Heart left ventricle (tissue), 16 donors: Measurements from ENCODE around the gene ANKZF1. TPM values are rescaled to one million over a fixed set of nuclear protein-coding genes. Genes with fewer than 3 reads are reported as not detected.
"Not testable (repeated sequence)": the region's sequence is repeated elsewhere in the genome, so short reads cannot be mapped to it uniquely, and the experiment has no call there.

Experiments used
- ATAC-seq, 4 donors: fragments of 200-7000 bp; cut with Tn5 transposase; one replicate each; pipeline ENCODE4 v1.9.1; 2020 to 2022; ENCODE audit warnings: moderate library complexity in 4 of 4, mild to moderate bottlenecking in 3 of 4, moderate number of reproducible peaks in 1 of 4
- DNase-seq, 5 donors: peaks; one replicate each; pipeline ENCODE4 v3.0.0-alpha.2; 2020
- H3K27ac ChIP-seq, 12 donors: fragments of 200-600 bp; sonication (generic) in 4 of 12; one replicate each; pipeline versions ENCODE4 v1.5.0 to v1.8.0; 2016 to 2022; ENCODE audit warnings: mild to moderate bottlenecking in 2 of 12
- H3K27me3 ChIP-seq, 9 donors: fragments of 200-600 bp; sonication (generic) in 2 of 9; one replicate each; pipeline versions ENCODE4 v1.5.1 to v1.8.0; 2016 to 2022; ENCODE audit warnings: mild to moderate bottlenecking in 3 of 9
- H3K36me3 ChIP-seq, 9 donors: fragments of 200-600 bp; sonication (generic) in 2 of 9; one replicate each; pipeline versions ENCODE4 v1.5.0 to v1.8.0; 2018 to 2022; ENCODE audit warnings: mild to moderate bottlenecking in 2 of 9
- H3K4me1 ChIP-seq, 12 donors: fragments of 200-600 bp; sonication (generic) in 4 of 12; one replicate each; pipeline versions ENCODE4 v1.5.0 to v1.8.0; 2016 to 2022; ENCODE audit warnings: mild to moderate bottlenecking in 3 of 12
- H3K4me3 ChIP-seq, 12 donors: fragments of 200-600 bp; sonication (generic) in 4 of 12; one replicate each; pipeline versions ENCODE4 v1.5.0 to v1.8.0; 2017 to 2022; ENCODE audit warnings: mild to moderate bottlenecking in 9 of 12, moderate library complexity in 4 of 12
- H3K9me3 ChIP-seq, 12 donors: fragments of 200-600 bp; sonication (generic) in 4 of 12; one replicate each; pipeline versions ENCODE4 v1.5.0 to v1.8.0; 2016 to 2022; ENCODE audit warnings: mild to moderate bottlenecking in 1 of 12
- CTCF ChIP-seq, 12 donors: fragments of 200-600 bp; sonication (generic) in 4 of 12; IDR thresholded peaks; one replicate each; pipeline versions ENCODE4 v1.5.0 to v1.8.0; 2018 to 2022; ENCODE audit warnings: antibody characterized with exemption in 12 of 12, mild to moderate bottlenecking in 5 of 12
- POLR2A ChIP-seq, 2 donors: fragments of 450-650 bp; IDR thresholded peaks; one replicate each; pipeline ENCODE4 v1.6.1; 2017; ENCODE audit warnings: antibody characterized with exemption in 2 of 2, mild to moderate bottlenecking in 2 of 2, moderate library complexity in 2 of 2
- WGBS, 4 donors: extraction: QIAGEN DNeasy Blood & Tissue Kit in 2 of 4; methylation state at CpG; one replicate each; pipeline versions ENCODE4 v1.1.5 to v1.1.7; 2013 to 2018; 5-methylcytosine and 5-hydroxymethylcytosine counted together
- intact Hi-C, 10 donors: fragments of 100-400 bp; cut with DNase I; formaldehyde crosslinking; loops; one replicate each; pipeline versions ENCODE4 v1.11.1 to v1.14.2; 2022
- polyA plus RNA-seq, 2 donors: library from polyadenylated mRNA; stranded (reverse); fragments of 200-250 nt; gene quantifications; one replicate each; pipeline ENCODE4 v1.2.3, GENCODE V29; 2013
- total RNA-seq, 9 donors: library from RNA; depleted of rRNA in 2 of 9; stranded (reverse); fragments of >200 nt in 2 of 9; fragmentation: NEBNext Ultra II Directional in 3 of 9; extraction: Animal tissue kit (Norgen Biotek cat#: 25700) in 3 of 9; gene quantifications; one replicate each; pipeline versions ENCODE4 v1.1.0 to v1.2.4, GENCODE V29; 2016 to 2023
- donor health status: ischemic (EF 13 %, LVEDD 7.1; RV severe dilation, severe dysfunction).
- donor health status: healthy with polysubstance abuse.
- donor health status: DM: no; HTN: yes; CAD: no.
- donor health status: DM: no; HTN: no; CAD: no.
- donor health status: ischemic (EF 25% LVEDD 6.9; RV normal size, moderate dysfunction).
- donor health status: ischemic (EF 25% LVEDD 5.7; RV mildly dilated, moderate dysfunction).
- donor health status: healthy.
- donor health status: DM: yes; HTN: yes; CAD: no.
- donor health status: ischemic (EF 35%, LVEDD 5.7; RV mildly dilated, moderate dysfunction).
- donor health status: nonischemic (EF 11% LVEDD 7.7; RV severe dilation, severe dysfunction).
- donor health status: DM: yes; HTN: yes; CAD: no.
- donor health status: PGD.
- donor health status: ischemic (EF 29% LVEDD 5.4; RV normal size, mild dysfunction).
- donor health status: nonischemic (EF 23%, LVEDD 6.1; RV moderate dilation, normal function).

ANKZF1 gene
- total and polyA plus RNA-seq, 11 donors = 14.0 to 36.8 (median 26.3) TPM

GRCh38 chr2:219197388-219197787 lies 32.2 kb upstream of the ANKZF1 start:
- Histone ChIP-seq H3K36me3 (no peaks in the 10 kb centered on the region), H3K4me1 (no peaks in the 10 kb centered on the region), H3K27ac (no peak overlapping the region), H3K9me3 (no peaks in the 10 kb centered on the region), H3K27me3 (peaks cover 0 to 16% (median 0%) of the 10 kb centered on the region in 9 donors), H3K4me3 (no peak overlapping the region)
- intact Hi-C loops = no loop called here
- TF ChIP-seq POLR2A (IDR thresholded peaks at IDR 0.05) = no peak
- no peak for TF ChIP-seq CTCF (IDR thresholded peaks at IDR 0.05)
- DNase-seq (no peak), ATAC-seq (no peak)
- WGBS, 4 donors = 93 to 100% (median 95%) methylated on average over 1 of the region's 1 CpG

- no peak overlapping the region for H3K4me3 ChIP-seq
- intact Hi-C loops = no loop called here
- DNase-seq (peak in 1 of 5 donors; percentile 1), ATAC-seq (no peak)
- no peak overlapping the region for H3K27ac ChIP-seq
- H3K9me3 ChIP-seq = no peaks in the 10 kb centered on the region
- no peaks in the 10 kb centered on the region for H3K4me1 ChIP-seq
- no peaks in the 10 kb centered on the region for H3K36me3 ChIP-seq
- WGBS, 4 donors = 73 to 78% (median 76%) methylated on average over 5 of the region's 5 CpGs
- peaks cover 0 to 16% (median 0%) of the 10 kb centered on the region in 9 donors for H3K27me3 ChIP-seq
- TF ChIP-seq POLR2A (IDR thresholded peaks at IDR 0.05) (no peak), CTCF (IDR thresholded peaks at IDR 0.05) (no peak)
Observed at GRCh38 chr2:219198974-219199373, 30.6 kb upstream of the ANKZF1 start.

- intact Hi-C loops = no loop called here
Observed at GRCh38 chr2:219199470-219200211, 30.0 kb upstream of the ANKZF1 start.

DNA sequence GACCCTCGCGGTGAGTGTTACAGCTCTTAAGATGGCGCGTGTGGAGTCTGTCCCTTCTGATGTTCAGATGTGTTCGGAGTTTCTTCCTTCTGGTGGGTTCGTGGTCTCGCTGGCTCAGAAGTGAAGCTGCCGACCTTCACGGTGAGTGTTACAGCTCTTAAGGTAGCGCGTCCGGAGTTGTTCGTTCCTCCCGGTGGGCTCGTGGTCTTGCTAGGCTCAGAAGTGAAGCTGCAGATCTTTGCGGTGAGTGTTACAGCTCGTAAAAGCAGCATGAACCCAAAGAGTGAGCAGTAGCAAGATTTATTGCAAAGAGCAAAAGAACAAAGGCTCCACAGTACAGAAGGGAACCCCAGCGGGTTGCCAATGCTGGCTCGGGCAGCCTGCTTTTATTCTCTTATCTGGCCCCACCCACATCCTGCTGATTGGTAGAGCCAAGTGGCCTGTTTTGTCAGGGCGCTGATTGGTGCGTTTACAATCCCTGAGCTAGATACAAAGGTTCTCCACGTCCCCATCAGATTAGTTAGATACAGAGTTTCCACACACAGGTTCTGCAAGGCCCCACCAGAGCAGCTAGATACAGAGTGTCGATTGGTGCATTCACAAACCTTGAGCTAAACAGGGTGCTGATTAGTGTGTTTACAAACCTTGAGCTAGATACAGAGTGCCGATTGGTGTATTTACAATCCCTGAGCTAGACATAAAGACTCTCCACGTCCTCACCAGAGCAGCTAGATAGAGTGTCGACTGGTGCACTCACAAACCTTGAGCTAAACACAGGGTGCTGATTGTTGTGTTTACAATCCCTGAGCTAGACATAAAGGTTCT lies 28.9 kb upstream of the ANKZF1 start:
- H3K27ac ChIP-seq, H3K36me3 ChIP-seq, H3K9me3 ChIP-seq, ATAC-seq, H3K4me1 ChIP-seq, intact Hi-C loops, H3K4me3 ChIP-seq: not testable (repeated sequence)
- 79 to 86% (median 81%) methylated on average over 25 to 26 of the region's 26 CpGs for WGBS, 4 donors
- peaks cover 0 to 16% (median 0%) of the 10 kb centered on the region in 9 donors for H3K27me3 ChIP-seq
- peak in 1 of 5 donors; percentile 1 for DNase-seq

More at GRCh38 chr2:219199470-219200211, 30.0 kb upstream of the ANKZF1 start:
- H3K4me1 ChIP-seq = no peaks in the 10 kb centered on the region
- TF ChIP-seq POLR2A (IDR thresholded peaks at IDR 0.05) (no peak), CTCF (IDR thresholded peaks at IDR 0.05) (no peak)
- WGBS, 4 donors = 82 to 90% (median 85%) methylated on average over 12 of the region's 12 CpGs
- H3K9me3 ChIP-seq = no peaks in the 10 kb centered on the region
- ATAC-seq (no peak), DNase-seq (no peak)
- H3K27me3 ChIP-seq = peaks cover 0 to 16% (median 0%) of the 10 kb centered on the region in 9 donors
- no peaks in the 10 kb centered on the region for H3K36me3 ChIP-seq
- no peak overlapping the region for H3K4me3 ChIP-seq
- H3K27ac ChIP-seq = no peak overlapping the region

- H3K4me1 ChIP-seq, H3K27ac ChIP-seq, intact Hi-C loops, H3K4me3 ChIP-seq, H3K9me3 ChIP-seq, H3K36me3 ChIP-seq, ATAC-seq: not testable (repeated sequence)
- WGBS, 4 donors = 89 to 93% (median 90%) methylated on average over 15 to 21 of the region's 21 CpGs
- peaks cover 0 to 16% (median 0%) of the 10 kb centered on the region in 9 donors for H3K27me3 ChIP-seq
- DNase-seq = peak in 1 of 5 donors; percentile 0
Observed at GRCh38 chr2:219201331-219201730, 28.3 kb upstream of the ANKZF1 start.
